GM23338 (cell line): ENCODE measurements around the gene CLDN6. TPM values are rescaled to one million over a fixed set of nuclear protein-coding genes. Genes with fewer than 3 reads are reported as not detected.

ENCODE experiments used
- ATAC-seq: fragments of 200-7000 bp; cut with Tn5 transposase; 3 replicates; pipeline ENCODE4 v1.9.1; 2020
- DNase-seq: peaks from one replicate; pipeline ENCODE4 v3.0.0-alpha.2; 2015; ENCODE audit warnings: low spot score
- H2AFZ ChIP-seq: fragments of 200-600 bp; sonication (generic); 2 replicates; pipeline ENCODE4 v1.8.0; 2016; ENCODE audit warnings: antibody characterized with exemption, mild to moderate bottlenecking, moderate library complexity
- H3F3A ChIP-seq: fragments of 200-600 bp; sonication (generic); replicated peaks from 2 replicates; pipeline ENCODE4 v1.8.0; 2017; ENCODE audit warnings: antibody characterized with exemption, mixed run types, low read depth
- H3K27ac ChIP-seq: fragments of 200-600 bp; sonication (generic); 2 replicates; pipeline ENCODE4 v1.6.1; 2016; ENCODE audit warnings: low read depth
- H3K27me3 ChIP-seq: fragments of 200-600 bp; sonication (generic); 2 replicates; pipeline ENCODE4 v1.8.0; 2016; ENCODE audit warnings: mild to moderate bottlenecking, mixed run types, moderate library complexity; ENCODE audit not compliant: insufficient read depth
- H3K36me3 ChIP-seq: fragments of 200-600 bp; sonication (generic); 2 replicates; pipeline ENCODE4 v1.8.0; 2016; ENCODE audit warnings: mild to moderate bottlenecking; ENCODE audit not compliant: insufficient read depth
- H3K4me1 ChIP-seq: fragments of 200-600 bp; sonication (generic); 2 replicates; pipeline ENCODE4 v1.8.0; 2016; ENCODE audit warnings: mild to moderate bottlenecking, moderate library complexity; ENCODE audit not compliant: insufficient read depth
- H3K4me2 ChIP-seq: fragments of 200-600 bp; sonication (generic); 2 replicates; pipeline ENCODE4 v1.7.1; 2017; ENCODE audit warnings: mixed run types
- H3K4me3 ChIP-seq: fragments of 200-600 bp; sonication (generic); 2 replicates; pipeline ENCODE4 v1.6.1; 2016; ENCODE audit warnings: mixed run types
- H3K79me2 ChIP-seq: fragments of 200-600 bp; sonication (generic); replicated peaks from 2 replicates; pipeline ENCODE4 v1.8.0; 2017; ENCODE audit warnings: mild to moderate bottlenecking; ENCODE audit not compliant: insufficient read depth
- H3K9me2 ChIP-seq: fragments of 200-600 bp; sonication (generic); 2 replicates; pipeline ENCODE4 v1.8.0; 2017; ENCODE audit not compliant: insufficient read depth
- H4K20me1 ChIP-seq: fragments of 200-600 bp; sonication (generic); replicated peaks from 2 replicates; pipeline ENCODE4 v1.8.0; 2017; ENCODE audit warnings: mild to moderate bottlenecking; ENCODE audit not compliant: insufficient read depth
- H3K27ac Mint-ChIP-seq: 2 replicates; pipeline ENCODE4 v1.8.0; 2020; ENCODE audit warnings: inconsistent platforms, mild to moderate bottlenecking, moderate library complexity, mixed read lengths
- H3K27me3 Mint-ChIP-seq: 3 replicates; pipeline ENCODE4 v1.8.0; 2022; ENCODE audit warnings: low read depth, mild to moderate bottlenecking, moderate library complexity, mixed read lengths, inconsistent platforms; ENCODE audit not compliant: insufficient read depth, poor library complexity
- H3K36me3 Mint-ChIP-seq: 3 replicates; pipeline ENCODE4 v1.8.0; 2021; ENCODE audit warnings: low read depth, mild to moderate bottlenecking, inconsistent platforms, moderate library complexity, mixed read lengths
- H3K4me1 Mint-ChIP-seq: 3 replicates; pipeline ENCODE4 v1.8.0; 2020; ENCODE audit warnings: mild to moderate bottlenecking, inconsistent platforms, mixed read lengths
- H3K4me3 Mint-ChIP-seq: 3 replicates; pipeline ENCODE4 v1.8.0; 2021; ENCODE audit warnings: moderate library complexity, mild to moderate bottlenecking, inconsistent platforms, mixed read lengths
- H3K9me3 Mint-ChIP-seq: 3 replicates; pipeline ENCODE4 v1.8.0; 2020; ENCODE audit warnings: moderate library complexity, mild to moderate bottlenecking, inconsistent platforms, mixed read lengths
- CREB1 ChIP-seq: fragments of 250-450 bp; sonication (Bioruptor Pico); IDR thresholded peaks from 2 replicates; pipeline ENCODE4 v1.5.0; 2020; ENCODE audit warnings: low read depth, mild to moderate bottlenecking, moderate library complexity
- CTCF ChIP-seq, 2 experiments: fragments of 200-600 bp in 1 of 2; sonication (generic) in 1 of 2; conservative IDR thresholded peaks; 2 replicates each; pipeline versions ENCODE4 v1.5.1 to v1.6.1; 2016 to 2017; ENCODE audit warnings: antibody characterized with exemption in 2 of 2, low read depth in 2 of 2, mild to moderate bottlenecking in 2 of 2, moderate library complexity in 1 of 2
- ETS1 ChIP-seq: IDR thresholded peaks from 2 replicates; pipeline ENCODE4 v1.6.1; 2016; ENCODE audit warnings: antibody characterized with exemption
- EZH2 ChIP-seq: fragments of 200-600 bp; sonication (generic); IDR thresholded peaks from one replicate; pipeline ENCODE4 v1.8.0; 2017; ENCODE audit warnings: antibody characterized with exemption, mild to moderate bottlenecking, low read depth; ENCODE audit not compliant: unreplicated experiment
- EZH2phosphoT487 ChIP-seq: fragments of 200-600 bp; sonication (generic); IDR thresholded peaks from one replicate; pipeline ENCODE4 v1.8.1; 2018; ENCODE audit warnings: antibody characterized with exemption; ENCODE audit not compliant: unreplicated experiment
- JUNB ChIP-seq: IDR thresholded peaks from one replicate; pipeline ENCODE4 v1.6.1; 2016; ENCODE audit warnings: antibody characterized with exemption; ENCODE audit not compliant: unreplicated experiment
- POLR2AphosphoS5 ChIP-seq: IDR thresholded peaks from 2 replicates; pipeline ENCODE4 v1.6.1; 2016; ENCODE audit warnings: antibody characterized with exemption, low read depth
- REST ChIP-seq: IDR thresholded peaks from one replicate; pipeline ENCODE4 v1.6.1; 2018; ENCODE audit warnings: antibody characterized with exemption; ENCODE audit not compliant: unreplicated experiment
- ZNF114 ChIP-seq: fragments of 250-450 bp; sonication (Bioruptor Pico); IDR thresholded peaks from 2 replicates; pipeline ENCODE4 v1.5.0; 2020; ENCODE audit warnings: mild to moderate bottlenecking, moderate library complexity
- ZNF331 ChIP-seq: fragments of 250-450 bp; sonication (Bioruptor Pico); IDR thresholded peaks from 2 replicates; pipeline ENCODE4 v1.5.0; 2020; ENCODE audit warnings: low read depth, mild to moderate bottlenecking, moderate library complexity
- ZNF462 ChIP-seq: fragments of 250-450 bp; sonication (Bioruptor Pico); IDR thresholded peaks from 2 replicates; pipeline ENCODE4 v1.5.0; 2020; ENCODE audit warnings: mild to moderate bottlenecking, moderate library complexity
- polyA plus RNA-seq: library from polyadenylated mRNA; unstranded; fragments of >200 nt; fragmentation: Nextera tagmentation; extraction: Ambion mirVana; gene quantifications from 2 replicates; pipeline ENCODE4 v1.2.1, GENCODE V29; 2016
- total RNA-seq: library from RNA; depleted of rRNA; stranded (reverse); fragments of >200 nt; shearing (Covaris generic); gene quantifications from 2 replicates; pipeline ENCODE4 v1.2.3, GENCODE V29; 2014

CLDN6 gene
- total and polyA plus RNA-seq, 2 experiments from 2014 or later: 537 to 1,028 TPM

GRCh38 chr16:3063625-3064386 is 45.8 kb upstream of the CLDN6 start:
- no peak overlapping the region for H3K4me3 ChIP-seq
- H3K36me3 ChIP-seq: no peaks in the 10 kb centered on the region
- 0 out of 2 replicates have a peak overlapping the region, but pooled peaks have one; percentile 39 for H2AFZ ChIP-seq
- Mint-ChIP-seq H3K4me3 (no peak overlapping the region), H3K27ac (no peak overlapping the region), H3K36me3 (no peaks in the 10 kb centered on the region; the same call in 2 of the 3 replicates), H3K9me3 (no peaks in the 10 kb centered on the region), H3K27me3 (peaks cover 31% of the 10 kb centered on the region), H3K4me1 (peaks cover 24% of the 10 kb centered on the region)
- 0 out of 2 replicates have a peak, but pooled peaks cover 4% of the 10 kb centered on the region for H3K27me3 ChIP-seq
- peak overlapping the region; percentile 60; the same call in 1 of the 2 replicates for H3K27ac ChIP-seq
- TF ChIP-seq JUNB (no peak), ETS1 (no peak), ZNF114 (CRISPR knock-in tag) (no peak), ZNF331 (no peak), EZH2phosphoT487 (no peak), REST (no peak), ZNF462 (CRISPR knock-in tag) (no peak), POLR2AphosphoS5 (no peak), EZH2 (no peak), CTCF (conservative IDR thresholded peaks at IDR 0.05; ENCODE audit: low read depth in 2 of 2) (no peak), CREB1 (CRISPR knock-in tag) (no peak)
- H3K4me1 ChIP-seq: peaks cover 14% of the 10 kb centered on the region
- ATAC-seq: no peak
- no peaks in the 10 kb centered on the region for H4K20me1 ChIP-seq
- H3K9me2 ChIP-seq: no peaks in the 10 kb centered on the region
- H3F3A ChIP-seq: peaks cover 9% of the 10 kb centered on the region; the same call in 1 of the 2 replicates
- H3K79me2 ChIP-seq: no peaks in the 10 kb centered on the region
- DNase-seq: peak; percentile 57
- H3K4me2 ChIP-seq: no peak overlapping the region
